ENCODE results near the gene SLC10A6. TPM values are rescaled to one million over a fixed set of nuclear protein-coding genes. Genes with fewer than 3 reads are reported as not detected.

SLC10A6 gene
- total RNA-seq, 1 donor from 2014 or later = not detected

DNA sequence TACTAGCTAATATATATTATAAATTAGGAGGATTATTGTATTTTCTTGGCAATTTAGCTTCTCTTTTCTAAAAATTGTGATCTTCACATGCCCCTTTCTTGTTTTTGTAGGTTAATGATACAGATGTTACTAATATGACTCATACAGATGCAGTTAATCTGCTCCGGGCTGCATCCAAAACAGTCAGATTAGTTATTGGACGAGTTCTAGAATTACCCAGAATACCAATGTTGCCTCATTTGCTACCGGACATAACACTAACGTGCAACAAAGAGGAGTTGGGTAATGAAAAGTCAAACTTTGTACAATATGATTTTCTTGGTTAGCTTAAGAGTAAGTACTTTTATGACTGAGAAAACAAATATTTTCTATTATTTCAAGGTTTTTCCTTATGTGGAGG lies 74.1 kb downstream of the SLC10A6 start:
- no peak for DNase-seq (ENCODE audit: extremely low spot score, unreplicated experiment)
- TF ChIP-seq, protein P1, sequence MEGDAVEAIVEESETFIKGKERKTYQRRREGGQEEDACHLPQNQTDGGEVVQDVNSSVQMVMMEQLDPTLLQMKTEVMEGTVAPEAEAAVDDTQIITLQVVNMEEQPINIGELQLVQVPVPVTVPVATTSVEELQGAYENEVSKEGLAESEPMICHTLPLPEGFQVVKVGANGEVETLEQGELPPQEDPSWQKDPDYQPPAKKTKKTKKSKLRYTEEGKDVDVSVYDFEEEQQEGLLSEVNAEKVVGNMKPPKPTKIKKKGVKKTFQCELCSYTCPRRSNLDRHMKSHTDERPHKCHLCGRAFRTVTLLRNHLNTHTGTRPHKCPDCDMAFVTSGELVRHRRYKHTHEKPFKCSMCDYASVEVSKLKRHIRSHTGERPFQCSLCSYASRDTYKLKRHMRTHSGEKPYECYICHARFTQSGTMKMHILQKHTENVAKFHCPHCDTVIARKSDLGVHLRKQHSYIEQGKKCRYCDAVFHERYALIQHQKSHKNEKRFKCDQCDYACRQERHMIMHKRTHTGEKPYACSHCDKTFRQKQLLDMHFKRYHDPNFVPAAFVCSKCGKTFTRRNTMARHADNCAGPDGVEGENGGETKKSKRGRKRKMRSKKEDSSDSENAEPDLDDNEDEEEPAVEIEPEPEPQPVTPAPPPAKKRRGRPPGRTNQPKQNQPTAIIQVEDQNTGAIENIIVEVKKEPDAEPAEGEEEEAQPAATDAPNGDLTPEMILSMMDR (IDR thresholded peaks at IDR 0.05) = no peak
- Mint-ChIP-seq H3K27me3 (ENCODE audit: unreplicated experiment) (no peaks in the 10 kb centered on the region), H3K27ac (ENCODE audit: unreplicated experiment) (no peak overlapping the region), H3K4me3 (ENCODE audit: unreplicated experiment) (no peak overlapping the region), H3K9me3 (ENCODE audit: unreplicated experiment) (no peaks in the 10 kb centered on the region), H3K36me3 (ENCODE audit: unreplicated experiment) (peaks cover 53% of the 10 kb centered on the region), H3K4me1 (ENCODE audit: unreplicated experiment) (no peaks in the 10 kb centered on the region)

Other genes starting within 250 kb of the SLC10A6 start
- 0.44 and 0.51 TPM in 2 replicates for gene C4orf36, start 43.0 kb upstream of the SLC10A6 start, total RNA-seq
- gene AFF1, start 85.6 kb upstream of the SLC10A6 start, total RNA-seq = 29.3 and 39.3 TPM in 2 replicates

Measured in osteocyte (in vitro differentiated cells).